ENCODE measurements around the gene TMEM86B.

GRCh38 chr19:55252760-55253663, 24.4 kb upstream of the TMEM86B start:
- no peak for TF ChIP-seq EZH2 (IDR thresholded peaks at IDR 0.05; ENCODE audit: low read length)
- no peak for TF ChIP-seq CTCF (optimal IDR thresholded peaks at IDR 0.05 in 1 of 3, IDR thresholded peaks at IDR 0.05 in 1 of 3, conservative IDR thresholded peaks at IDR 0.05 in 1 of 3; ENCODE audit: extremely low read depth in 1 of 3, insufficient read depth in 2 of 3, low read length in 3 of 3)
